HTR-8/SVneo (cell line): Measurements from ENCODE around the gene TCF4.

ENCODE experiments used
- DNase-seq: peaks from one replicate; pipeline ENCODE4 v3.0.0; 2011; ENCODE audit warnings: low spot score, mixed read lengths; ENCODE audit not compliant: insufficient read length
- FAIRE-seq: peaks from 2 replicates; lab custom pipeline; 2011; peaks lifted over from hg19 to GRCh38; lab: Jason Lieb, UNC

The TCF4 gene

DNA sequence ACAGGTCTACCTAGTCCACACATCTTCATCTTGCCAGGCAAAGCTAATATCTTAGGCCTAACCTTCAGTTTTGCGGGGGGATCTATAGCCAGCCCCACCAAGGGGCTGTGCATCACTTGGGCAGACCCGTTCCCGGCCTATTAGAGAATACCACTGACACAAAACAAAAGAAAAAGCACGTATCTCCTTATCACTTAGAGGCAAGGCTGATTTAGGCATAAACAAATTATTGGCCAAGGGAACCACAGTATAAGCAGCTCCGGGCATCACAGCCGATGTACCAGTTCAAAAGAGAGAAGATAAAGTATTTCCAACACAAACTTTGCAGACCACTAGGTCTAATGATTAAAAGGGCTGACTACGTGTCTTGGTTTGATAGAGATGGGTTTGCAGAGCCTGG is 248.0 kb downstream of the TCF4 start:
- FAIRE-seq, result no peak
- DNase-seq, result no peak

DNA sequence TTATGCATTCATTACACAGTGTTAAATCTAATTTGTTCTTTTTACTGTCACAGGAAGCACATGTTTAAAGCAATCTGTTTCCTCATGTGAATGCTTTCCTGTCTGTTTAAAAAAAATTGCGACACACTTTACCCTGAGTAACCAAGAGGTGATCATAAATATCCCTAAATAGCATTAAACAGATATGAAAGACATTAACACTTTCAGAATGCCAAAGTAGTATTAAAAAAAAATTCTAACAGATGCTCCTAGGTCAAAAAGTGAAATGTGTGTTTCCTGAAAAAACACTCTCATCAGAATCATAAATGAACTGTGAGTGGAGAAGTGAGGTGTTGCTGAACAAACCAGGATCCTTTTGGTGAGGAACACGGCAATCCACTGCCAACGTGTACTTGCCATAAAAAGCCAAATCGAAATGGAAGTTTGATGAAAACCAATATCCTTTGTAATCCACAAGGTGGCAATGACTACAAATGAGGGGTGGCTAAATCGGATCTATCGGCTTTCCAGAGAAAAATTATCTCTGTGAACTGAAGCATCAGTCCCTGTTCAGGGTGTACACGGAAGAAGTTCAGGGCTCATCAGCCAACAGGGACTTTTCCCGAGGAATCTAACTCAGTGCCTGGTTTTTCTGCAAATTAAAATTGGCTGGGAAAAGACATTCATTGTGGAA is 248.9 kb downstream of the TCF4 start:
- DNase-seq (no peak), FAIRE-seq (no peak)

DNA sequence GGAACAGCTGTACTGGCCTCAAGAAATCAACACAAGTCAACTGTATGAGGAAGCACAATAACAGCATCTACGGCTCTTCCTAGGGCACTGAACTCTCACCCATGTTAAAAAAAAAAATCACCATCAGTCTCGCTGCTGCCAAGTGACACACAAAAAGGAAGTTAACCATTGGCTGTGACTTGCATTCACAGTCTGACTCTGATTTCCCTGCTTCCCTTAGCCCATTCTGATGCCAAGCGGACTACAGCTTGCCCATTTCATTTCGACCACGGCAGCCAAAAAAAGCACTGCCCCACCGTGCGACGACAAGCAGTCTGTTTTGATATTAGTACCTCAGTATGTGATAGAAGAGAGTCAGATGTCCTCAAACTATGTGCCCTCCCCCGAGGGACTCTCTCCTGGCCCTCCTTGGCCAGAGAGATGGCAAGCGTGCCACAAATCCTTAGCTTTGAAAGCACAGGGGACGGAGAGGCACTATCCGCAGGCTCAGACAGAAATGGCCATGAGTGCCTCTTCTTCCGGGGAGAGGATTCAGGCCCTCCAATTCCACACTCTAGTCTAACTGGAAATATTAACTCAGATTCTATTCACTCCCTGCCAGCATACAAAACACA is 250.0 kb downstream of the TCF4 start:
- no peak for DNase-seq
- no peak for FAIRE-seq

DNA sequence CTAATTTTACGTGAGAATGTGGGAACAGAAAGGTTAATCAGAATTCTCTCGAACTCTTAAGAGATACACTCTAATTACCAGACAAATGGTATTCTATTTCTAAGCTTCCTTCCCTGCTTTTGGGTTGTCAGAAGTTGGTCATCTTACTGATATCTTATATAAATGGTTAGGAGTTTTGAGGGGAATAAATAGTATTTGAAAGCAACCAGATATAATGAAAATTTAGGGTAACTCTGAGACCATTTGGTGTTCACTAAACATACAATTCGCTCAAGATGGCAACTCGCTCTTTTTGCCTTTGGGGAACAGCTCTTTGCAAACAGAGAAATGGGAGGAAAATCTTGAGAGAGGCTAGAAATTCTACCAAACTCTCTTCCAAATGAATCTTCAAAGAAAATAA is 250.9 kb downstream of the TCF4 start:
- FAIRE-seq (no peak), DNase-seq (no peak)

DNA sequence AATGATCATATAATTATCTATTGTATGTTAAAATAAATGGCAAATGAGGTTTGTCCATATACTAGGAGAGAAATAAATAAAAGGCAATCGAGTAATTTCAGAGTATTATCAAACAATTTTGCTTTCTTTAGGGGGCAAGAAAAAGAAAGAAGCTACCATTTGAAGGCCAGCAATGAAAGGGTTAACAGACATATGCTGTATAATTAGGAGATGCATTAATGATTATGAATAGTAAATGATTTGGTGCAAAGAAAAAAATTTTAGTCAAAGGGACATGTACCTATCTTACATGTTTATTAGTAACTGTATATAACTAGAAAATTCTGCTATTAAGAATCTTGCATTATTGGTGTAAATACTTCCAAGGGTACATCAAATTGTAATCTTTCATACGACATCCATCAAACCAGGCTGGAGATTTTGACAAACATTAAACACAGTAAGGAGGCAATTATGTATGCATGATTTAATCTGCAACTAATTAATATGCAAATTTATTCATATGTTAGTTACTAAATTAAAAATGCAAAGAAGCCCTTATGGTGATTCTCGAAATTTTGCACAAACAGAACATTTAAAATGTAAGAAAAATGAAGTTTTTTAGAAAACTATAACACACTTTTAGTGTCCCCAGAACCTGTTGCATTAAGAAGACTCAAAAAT is 251.4 kb downstream of the TCF4 start:
- no peak for FAIRE-seq

DNA sequence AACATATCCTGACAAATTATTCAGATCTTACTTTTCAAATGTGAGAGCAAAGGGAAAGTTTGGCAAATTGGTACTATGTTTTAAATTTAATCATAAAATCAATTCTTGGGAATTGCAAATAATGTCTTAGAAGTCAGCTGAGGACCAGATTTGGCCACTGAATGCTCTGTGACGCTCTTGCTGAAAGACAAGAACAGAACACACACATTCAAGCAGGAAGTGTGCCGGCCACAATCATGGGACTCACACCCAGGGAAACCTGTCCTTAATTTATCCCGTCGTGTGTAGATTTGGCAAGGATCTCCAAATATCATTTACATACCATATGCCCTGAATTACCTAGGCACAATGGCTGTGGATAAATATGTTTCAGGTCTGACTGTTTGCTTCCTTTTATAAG is 253.1 kb downstream of the TCF4 start:
- DNase-seq (no peak), FAIRE-seq (no peak)

More for the DNA sequence above, 251.4 kb downstream of the TCF4 start:
- no peak for DNase-seq

DNA sequence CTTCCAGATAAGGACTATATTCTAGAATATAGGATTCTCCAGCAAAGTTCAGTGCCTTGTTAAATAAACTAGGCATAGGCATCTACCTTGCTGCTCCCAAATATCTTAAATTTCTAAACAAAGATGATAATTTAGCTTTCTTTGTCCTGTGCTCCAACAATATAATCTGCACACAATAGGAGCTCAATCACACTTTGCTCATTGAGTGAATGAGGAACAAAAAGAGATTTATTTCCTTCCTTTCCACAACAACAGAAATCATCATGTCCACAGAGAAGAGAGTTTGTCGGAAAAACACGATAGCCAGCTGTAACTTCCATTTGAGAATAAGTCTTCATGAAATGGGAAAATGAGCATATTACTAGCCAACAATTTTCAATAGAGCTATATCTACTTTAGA is 256.7 kb downstream of the TCF4 start:
- DNase-seq (no peak), FAIRE-seq (no peak)

DNA sequence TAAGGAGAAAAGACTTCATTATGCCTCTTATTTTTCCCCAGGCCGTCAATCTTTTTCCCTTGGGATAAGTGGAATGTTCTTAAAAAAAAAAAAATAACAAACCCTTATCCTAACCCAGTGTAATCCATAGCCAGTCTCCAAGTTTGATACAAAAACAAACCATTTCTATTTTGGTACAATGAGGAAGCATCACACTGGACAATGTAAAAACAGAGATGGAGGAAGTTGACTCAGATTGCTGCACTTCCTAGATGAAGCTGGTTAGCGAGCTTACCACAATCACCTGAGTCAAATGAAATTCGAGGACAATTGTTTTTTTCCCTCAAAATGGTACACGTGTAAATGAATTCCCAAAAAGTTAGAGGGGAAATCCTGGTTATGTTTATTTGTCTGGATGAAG is 259.7 kb downstream of the TCF4 start:
- DNase-seq (no peak), FAIRE-seq (no peak)

DNA sequence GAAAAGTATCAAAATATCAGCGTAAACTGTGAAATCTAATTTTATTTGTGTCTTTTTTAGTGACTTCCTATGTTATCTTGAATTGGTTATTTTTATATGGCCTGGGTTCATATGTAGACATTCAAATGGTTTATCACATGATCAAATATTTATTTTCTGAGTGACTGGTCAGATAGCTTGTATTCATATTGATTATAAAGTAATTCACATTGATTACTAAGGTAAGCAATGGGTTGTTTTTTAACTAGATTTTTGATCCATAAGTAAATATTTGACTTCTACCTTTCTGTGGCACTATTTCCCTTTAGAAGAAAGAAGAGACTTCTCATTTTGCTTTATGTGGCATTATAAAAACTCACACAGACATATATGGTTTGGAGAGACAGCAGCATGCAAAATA is 260.5 kb downstream of the TCF4 start:
- DNase-seq (no peak), FAIRE-seq (no peak)

DNA sequence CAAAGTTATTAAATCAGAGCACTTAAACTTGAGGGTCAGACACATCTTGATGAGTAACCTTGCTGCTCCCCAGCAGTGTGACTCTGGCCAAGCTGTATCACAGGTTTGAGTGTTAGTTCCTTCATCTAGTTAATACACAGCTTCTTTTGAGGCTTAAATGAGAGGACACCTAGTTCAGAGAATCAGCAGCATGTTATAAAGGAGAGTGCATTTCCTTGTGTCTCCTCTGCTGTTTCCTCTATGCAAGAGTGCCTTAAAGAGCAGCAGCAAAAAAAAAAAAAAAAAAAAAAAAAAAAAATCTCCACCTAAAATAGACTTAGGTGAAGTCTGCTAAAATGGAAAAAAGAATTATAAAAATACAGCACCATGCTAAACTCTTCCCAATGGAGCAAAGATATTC is 261.9 kb downstream of the TCF4 start:
- no peak for FAIRE-seq
- no peak for DNase-seq

DNA sequence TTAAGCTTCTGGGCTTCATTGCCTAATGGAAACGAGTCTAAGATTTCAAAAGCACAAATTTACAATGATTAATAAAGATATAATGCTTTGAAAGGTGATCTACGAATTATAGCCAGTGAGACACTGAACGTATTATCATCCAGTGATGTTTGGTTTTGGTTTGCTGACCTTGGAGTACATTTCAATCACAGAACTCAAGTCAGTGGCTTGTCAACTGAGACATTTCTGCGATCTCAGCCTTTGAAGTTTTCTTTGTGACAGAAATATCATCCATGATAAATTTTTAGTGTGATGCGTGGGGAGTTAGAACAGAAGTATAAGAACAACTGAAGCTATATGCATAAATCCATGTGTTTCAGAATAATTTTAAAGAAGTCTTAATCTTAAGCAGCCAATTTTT is 263.8 kb downstream of the TCF4 start:
- DNase-seq (no peak), FAIRE-seq (no peak)

DNA sequence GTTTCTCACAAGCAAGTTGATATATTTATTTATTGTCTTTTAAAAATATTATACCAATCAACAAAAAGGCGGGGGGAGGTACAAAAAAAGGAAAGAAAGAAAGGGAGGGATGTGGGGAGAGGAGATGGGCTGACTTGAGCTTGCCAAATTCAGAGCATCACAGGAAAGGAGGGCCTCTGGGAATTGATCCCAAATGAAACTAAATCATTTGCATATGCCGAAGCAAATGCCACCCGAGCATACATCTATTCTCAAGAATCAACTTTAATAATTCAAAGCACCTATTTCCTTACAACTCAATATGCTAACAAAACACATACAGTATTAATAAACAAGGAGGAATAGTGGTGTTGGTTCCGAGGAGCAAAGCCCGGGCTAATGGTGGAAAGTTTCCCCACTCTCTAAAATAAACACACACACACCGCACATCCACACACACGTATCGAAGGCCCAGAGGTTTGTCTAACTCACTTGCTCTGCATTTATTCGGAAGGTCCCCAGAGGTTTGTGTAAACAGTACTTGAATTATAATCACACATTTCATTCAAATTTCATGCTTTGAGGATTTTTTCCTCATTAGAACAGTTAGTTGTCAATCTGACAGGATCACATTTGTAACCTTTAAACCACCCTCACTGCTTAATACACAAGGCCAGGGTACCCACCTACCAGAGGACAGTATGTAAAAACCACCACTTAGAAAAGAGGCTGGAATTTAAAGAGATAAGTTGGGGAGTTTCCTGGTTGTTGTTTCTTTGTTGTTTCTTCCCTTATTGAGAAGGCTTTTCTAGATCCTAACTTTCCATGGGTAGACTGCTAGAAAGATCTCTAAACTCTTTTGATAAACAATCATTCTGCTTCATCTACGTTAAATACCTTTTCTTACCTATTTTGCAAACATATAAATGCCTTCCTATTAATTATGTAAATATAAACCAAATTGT is 264.7 kb downstream of the TCF4 start:
- no peak for FAIRE-seq

DNA sequence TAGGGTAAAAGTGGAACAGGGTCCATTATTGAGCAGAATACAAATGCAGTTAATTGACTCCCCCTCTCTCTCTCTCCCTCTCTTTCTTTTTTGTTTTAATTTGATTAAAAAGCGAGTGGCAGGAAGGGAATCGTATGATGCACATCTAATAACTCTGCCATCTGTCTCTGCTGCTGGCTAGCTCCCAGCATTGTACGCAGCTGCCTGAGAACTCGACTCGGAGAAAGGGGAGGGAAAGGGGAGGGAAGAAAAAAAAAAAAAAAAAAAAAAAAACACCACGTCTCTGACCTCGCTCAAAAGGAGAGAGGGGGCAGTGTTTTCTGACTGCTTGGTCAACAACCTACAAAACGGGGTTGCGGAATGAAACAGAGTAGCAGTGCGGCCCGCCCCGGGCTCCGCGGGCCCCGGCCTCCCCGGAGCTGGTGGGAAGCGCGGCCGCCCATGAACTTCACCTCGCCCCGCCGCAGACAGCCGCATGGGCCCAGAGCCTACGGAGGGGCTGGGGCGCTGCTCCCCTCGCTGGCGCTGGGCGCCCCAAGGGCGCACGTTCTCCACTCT is 265.7 kb downstream of the TCF4 start:
- no peak for FAIRE-seq

More for the DNA sequence above, 264.7 kb downstream of the TCF4 start:
- DNase-seq, result no peak

DNA sequence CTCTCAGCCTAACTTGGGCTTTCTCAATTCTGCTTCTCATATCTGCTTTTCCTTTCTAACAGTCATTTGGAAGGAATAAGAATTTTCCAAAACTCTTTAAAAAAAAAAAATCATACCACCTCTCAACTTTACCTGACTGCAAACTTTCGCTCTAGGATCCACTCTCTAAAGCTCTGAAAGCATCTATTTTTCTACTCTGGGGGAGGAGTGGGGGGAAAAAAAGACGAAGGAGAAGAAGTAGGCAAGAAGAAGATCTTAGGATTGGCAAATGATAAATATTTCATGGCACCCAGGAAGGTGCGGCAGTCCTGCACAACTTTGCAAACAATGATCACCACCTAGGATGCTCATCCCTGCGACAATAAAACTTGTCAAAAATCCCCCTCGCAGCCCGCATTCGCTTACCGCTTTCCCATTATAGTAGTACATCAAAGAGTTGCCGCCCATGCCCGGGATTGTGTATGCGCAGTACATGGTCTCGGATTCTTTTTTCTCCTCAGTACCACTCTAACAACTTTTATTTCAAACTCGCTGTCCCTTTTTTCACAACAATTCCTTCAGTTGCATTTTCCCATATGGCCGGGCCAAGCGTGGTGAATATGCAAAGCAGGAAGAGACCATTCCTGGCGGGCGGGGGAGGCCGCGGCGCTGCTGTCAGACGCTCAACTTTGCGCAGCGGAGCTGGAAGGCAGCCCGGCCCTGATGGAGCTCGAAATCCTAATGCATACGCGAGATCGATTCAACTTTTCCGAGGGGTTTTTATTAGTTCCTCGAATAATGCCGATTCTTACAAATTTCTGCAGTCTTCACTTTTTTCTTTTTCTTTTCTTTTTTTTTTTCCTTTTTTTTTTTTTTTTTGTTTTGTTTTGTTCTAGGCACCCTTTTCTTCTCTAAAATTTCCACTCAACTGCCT is 266.5 kb downstream of the TCF4 start:
- FAIRE-seq (no peak), DNase-seq (peak; percentile 27)

More for the DNA sequence above, 265.7 kb downstream of the TCF4 start:
- peak; percentile 41 for DNase-seq

DNA sequence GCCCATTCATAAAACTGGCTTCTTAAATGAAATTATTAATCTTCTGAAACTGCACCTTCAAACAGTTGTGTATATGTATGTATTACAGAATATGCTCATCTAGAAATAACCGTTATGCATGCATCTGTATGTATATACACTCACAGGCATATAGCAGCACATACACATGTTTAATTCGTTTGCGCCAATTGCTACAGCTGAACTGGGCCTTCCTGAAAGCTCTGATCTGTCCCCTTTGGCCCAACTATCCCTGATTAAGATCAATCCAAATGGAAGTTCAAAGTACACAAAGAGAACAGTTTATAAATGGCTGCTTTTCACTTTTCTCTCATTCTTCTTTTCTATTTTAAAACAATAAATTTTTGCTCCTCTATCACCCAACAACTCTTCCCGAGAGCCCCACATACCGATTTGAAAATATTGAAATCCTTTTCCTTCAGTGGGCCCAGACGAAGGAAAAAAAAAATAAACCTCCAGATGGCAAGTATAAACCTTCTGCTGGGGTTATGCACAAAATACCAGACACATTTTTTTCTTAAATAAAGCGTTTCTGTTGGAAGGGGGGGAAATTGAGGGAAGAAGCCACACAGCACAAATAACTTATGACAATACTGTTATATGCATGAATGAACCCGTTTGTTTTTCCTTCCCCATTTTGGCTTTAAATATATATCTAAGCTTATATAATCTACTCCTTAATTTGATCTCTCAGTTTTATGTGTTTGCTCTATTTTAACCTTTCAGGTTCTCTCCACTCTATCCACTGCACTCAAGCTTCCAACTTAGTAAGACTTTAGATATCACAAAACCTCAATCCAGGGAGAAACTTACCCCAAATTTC is 267.3 kb downstream of the TCF4 start:
- DNase-seq (no peak), FAIRE-seq (no peak)

DNA sequence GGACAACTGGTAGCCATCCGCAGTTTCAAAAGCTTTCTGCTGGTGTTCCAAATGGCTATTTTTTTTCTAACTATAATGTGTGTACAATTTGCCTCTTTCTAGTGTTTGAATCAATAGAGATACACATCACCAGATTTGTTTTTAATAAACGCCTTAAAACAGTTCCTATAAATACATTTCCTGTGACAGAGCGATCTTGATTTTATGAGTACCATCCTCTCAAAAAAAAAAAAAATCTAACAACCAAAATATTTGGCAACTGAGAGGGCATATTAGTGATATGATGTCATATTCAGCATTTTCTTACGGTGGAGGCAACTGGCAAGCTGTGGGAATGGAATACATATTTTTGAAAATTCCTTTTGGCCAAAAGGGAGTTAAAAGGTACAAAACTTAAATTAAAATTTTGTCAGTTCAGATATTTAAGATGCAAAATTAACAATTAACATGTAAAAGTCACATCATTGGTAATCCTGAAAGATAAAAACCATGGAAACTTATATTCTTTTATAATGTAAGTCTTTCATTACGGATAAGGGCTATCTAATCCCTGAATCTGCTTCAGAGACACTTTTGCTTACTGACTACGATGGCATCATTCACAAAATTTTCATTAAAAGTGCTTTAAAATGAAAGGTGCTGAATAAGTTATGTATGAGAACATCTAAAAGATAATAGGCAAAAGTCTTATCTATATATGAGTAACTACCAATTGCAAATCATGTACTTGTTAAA is 268.4 kb downstream of the TCF4 start:
- no peak for FAIRE-seq

DNA sequence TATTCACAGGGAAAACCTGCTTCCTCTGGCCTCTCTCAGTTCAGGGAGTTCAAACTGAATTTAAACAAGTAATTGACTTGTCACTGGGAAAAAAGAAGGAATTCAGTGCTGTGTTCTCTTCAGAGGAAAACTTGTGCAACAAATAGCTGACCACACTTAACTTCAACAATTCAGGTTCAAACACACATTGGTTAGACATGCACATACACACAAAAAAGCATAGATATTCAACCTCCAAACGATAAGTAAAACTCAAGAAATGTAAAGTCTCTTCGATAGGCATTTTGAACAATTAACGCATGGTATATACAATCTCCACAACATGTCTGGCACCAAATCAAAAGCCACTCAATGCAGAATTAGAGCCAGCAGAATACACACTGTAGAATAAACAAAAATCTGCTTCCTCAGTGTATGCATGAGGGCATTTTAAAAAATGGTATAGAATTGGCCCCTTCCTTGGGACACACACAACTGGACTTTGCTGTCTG is 269.0 kb downstream of the TCF4 start:
- no peak for FAIRE-seq

More for the DNA sequence above, 268.4 kb downstream of the TCF4 start:
- DNase-seq, result no peak

More for the DNA sequence above, 269.0 kb downstream of the TCF4 start:
- no peak for DNase-seq
